GM12865 (cell line): Measurements from ENCODE around the gene KIRREL3.

ENCODE experiments used
- DNase-seq: peaks from one replicate; pipeline ENCODE4 v3.0.0; 2010; ENCODE audit warnings: low read depth
- H3K4me3 ChIP-seq: 2 replicates; pipeline ENCODE4 v1.5.1; 2011; ENCODE audit warnings: mild to moderate bottlenecking, low read depth, low read length, control low read depth
- CTCF ChIP-seq: IDR thresholded peaks from 2 replicates; pipeline ENCODE4 v1.5.1; 2011; ENCODE audit warnings: low read length, control low read depth, low read depth, inconsistent platforms; ENCODE audit not compliant: insufficient read depth; ENCODE audit errors: missing control alignments

Gene KIRREL3

GRCh38 chr11:126647735-126648134 is 352.8 kb downstream of the KIRREL3 start:
- no peak for DNase-seq
- H3K4me3 ChIP-seq = no peak overlapping the region
- no peak for TF ChIP-seq CTCF

GRCh38 chr11:126646701-126647557 is 353.6 kb downstream of the KIRREL3 start:
- TF ChIP-seq CTCF = no peak
- no peak for DNase-seq
- no peak overlapping the region for H3K4me3 ChIP-seq

DNA sequence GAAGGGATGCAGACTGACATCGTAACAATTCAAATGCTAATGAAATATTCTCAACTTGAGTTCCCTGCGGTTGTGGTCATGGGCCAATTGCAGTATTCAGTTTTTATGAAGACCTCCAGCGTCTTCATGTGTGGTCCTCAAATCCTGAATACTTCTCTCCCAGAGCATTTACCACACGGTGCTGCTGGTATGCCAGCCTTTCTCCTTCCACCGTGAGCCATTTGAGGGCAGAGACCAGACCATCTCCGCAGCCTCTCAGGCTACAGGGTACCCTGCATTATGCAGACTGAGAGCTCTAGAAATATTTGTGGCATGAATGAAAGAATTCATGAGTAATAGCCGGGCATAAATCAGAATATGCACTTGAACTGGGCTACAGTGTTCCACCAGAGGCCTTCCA is 355.4 kb downstream of the KIRREL3 start:
- H3K4me3 ChIP-seq = no peak overlapping the region
- TF ChIP-seq CTCF = no peak
- no peak for DNase-seq

DNA sequence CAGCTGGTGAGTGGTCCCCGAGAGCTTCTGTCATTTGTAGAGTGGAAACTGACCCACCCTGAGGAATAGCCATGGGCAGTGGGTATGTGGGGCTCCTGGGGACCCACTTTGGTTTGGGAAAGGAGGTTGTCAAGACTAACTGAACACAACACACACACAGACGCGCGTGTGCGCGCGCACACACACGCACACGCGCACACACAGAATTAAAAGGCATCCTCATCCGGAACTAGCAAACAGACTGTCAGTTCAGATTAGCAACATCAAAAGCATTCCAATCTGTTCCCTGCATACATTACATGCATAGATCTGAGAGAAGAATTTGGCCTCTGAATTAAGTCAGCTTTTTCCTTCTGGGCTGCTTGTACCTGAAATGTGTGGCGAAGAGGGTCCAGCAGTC is 360.4 kb downstream of the KIRREL3 start:
- TF ChIP-seq CTCF = no peak
- H3K4me3 ChIP-seq = no peak overlapping the region
- DNase-seq = no peak

DNA sequence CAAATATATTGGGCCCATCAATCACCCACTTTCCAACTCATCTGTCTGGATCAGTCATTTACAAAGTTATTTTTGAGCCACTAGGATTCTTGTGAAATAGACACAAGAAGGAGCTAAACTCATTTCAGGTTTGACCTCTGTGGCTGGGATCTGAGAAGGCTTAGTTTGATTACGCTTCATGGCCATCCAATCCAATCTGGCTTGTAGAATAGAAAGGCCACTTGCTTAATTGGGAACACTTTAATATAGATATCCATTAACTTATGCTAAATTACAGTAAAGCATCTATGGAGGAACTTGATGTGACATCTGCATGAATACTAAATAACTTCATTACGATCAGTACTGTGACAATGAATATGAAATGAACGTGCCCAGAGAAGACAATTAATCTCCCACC is 360.9 kb downstream of the KIRREL3 start:
- TF ChIP-seq CTCF = no peak
- no peak overlapping the region for H3K4me3 ChIP-seq
- no peak for DNase-seq

DNA sequence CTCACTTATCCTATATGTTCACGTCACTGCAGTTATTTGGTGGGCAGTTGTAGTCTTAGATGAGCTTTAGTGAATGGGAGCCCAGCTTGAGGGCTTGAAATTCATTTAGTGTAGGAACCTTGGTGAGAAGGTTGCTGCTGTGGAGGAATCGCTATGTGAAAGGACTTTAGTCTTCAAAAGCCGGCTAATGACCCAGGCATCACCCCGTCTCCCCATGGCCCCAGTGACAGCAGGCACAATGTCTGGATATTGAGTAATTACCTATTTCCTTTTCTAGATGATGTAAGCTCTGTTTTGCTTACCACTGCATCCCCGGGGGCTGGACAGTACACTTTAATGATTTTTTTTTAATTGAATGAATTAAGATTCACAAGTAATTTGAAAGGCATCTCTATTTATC is 361.9 kb downstream of the KIRREL3 start:
- no peak overlapping the region for H3K4me3 ChIP-seq
- no peak for TF ChIP-seq CTCF
- DNase-seq = no peak

GRCh38 chr11:126637795-126638175 is 362.8 kb downstream of the KIRREL3 start:
- no peak for DNase-seq

More at GRCh38 chr11:126637795-126638175, 362.8 kb downstream of the KIRREL3 start:
- no peak overlapping the region for H3K4me3 ChIP-seq
- TF ChIP-seq CTCF = no peak
